Lower leg skin (tissue), 3 donors: ENCODE data around the gene RPS6KA4.

Experiments used
- CTCF ChIP-seq, 3 donors: fragments of 450-650 bp; IDR thresholded peaks; one replicate each; pipeline ENCODE4 v1.5.1; 2016; ENCODE audit warnings: antibody characterized with exemption in 3 of 3, mild to moderate bottlenecking in 3 of 3, moderate library complexity in 2 of 3
- POLR2A ChIP-seq, 2 donors: fragments of 450-650 bp; IDR thresholded peaks; one replicate each; pipeline ENCODE4 v1.6.1; 2016 to 2017; ENCODE audit warnings: antibody characterized with exemption in 2 of 2, mild to moderate bottlenecking in 1 of 2, moderate library complexity in 1 of 2

DNA sequence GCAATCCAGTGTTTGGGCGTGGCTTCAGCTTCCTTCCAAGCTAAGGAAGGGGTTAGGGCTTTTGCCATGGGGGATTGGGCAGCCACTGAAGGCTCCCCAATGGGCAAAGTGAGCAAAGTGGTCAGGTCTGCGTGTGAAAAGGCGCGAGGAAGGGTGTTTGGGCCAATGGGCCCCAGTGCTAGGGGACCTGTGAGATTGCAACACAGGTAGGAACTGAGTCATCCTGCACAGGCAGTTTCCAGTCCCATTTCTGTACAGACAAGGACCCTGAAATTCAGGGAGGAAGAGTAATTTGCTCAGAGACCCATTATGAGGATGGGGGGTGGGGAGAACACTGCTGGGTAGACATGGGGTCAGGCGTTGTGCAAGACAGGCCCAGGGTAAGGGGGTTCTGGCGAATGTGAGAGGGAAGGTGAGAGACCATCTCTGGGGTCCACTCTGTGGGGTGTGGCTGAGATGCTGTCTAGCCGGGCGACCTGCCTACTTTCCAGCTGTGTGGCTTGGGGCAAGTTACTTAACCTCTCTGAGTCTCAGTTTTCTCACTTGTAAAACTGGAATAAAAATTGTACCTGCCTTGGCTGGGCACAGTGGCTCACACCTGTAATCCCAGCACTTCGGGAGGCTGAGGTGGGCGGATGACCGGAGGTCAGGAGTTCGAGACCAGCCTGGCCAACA lies 11.6 kb upstream of the RPS6KA4 start:
- TF ChIP-seq CTCF (IDR thresholded peaks at IDR 0.05) (no peak), POLR2A (IDR thresholded peaks at IDR 0.05) (no peak)
